Caco-2 (cell line): ENCODE data around the gene PALLD. TPM values are rescaled to one million over a fixed set of nuclear protein-coding genes. Genes with fewer than 3 reads are reported as not detected.

Source experiments
- BruUV-seq: library from RNA; stranded (reverse); fragments of 400-500 nt; replicated peaks from 2 replicates; lab custom pipeline; 2021; lab: Mats Ljungman, UMichigan
- CTCF ChIA-PET: fragments of 300-600 bp; sonication (Branson Sonifier 250); formaldehyde crosslinking; loops from one replicate; lab custom pipeline; 2022; ENCODE audit warnings: antibody characterized with exemption; lab: Charles Lee
- POLR2A ChIA-PET: fragments of 300-600 bp; sonication (Branson Sonifier 250); formaldehyde crosslinking; loops from one replicate; lab custom pipeline; 2022; ENCODE audit warnings: antibody characterized with exemption; lab: Charles Lee
- DNase-seq, 2 experiments: peaks; one replicate each; pipeline versions ENCODE4 v3.0.0 to v3.0.0-alpha.2; 2020 to 2022
- H3K27me3 ChIP-seq: replicated peaks from 2 replicates; pipeline ENCODE4 v1.6.0; 2011; ENCODE audit warnings: low read length; ENCODE audit not compliant: control insufficient read depth, insufficient read depth
- H3K36me3 ChIP-seq: 2 replicates; pipeline ENCODE4 v1.5.1; 2011; ENCODE audit warnings: low read length; ENCODE audit not compliant: control insufficient read depth, insufficient read depth
- H3K4me1 ChIP-seq: fragments of 250-450 bp; sonication (Bioruptor Pico); 2 replicates; pipeline ENCODE4 v1.5.1; 2020; ENCODE audit warnings: mild to moderate bottlenecking
- H3K4me3 ChIP-seq: 2 replicates; pipeline ENCODE4 v1.5.1; 2011; ENCODE audit warnings: low read depth, mild to moderate bottlenecking, control low read depth, low read length
- H3K9me3 ChIP-seq: fragments of 250-450 bp; sonication (Bioruptor Pico); 2 replicates; pipeline ENCODE4 v1.5.1; 2020; ENCODE audit warnings: mild to moderate bottlenecking, moderate library complexity
- H3K27ac Mint-ChIP-seq: one replicate; pipeline ENCODE4 v1.8.0; 2022; ENCODE audit warnings: mixed read lengths; ENCODE audit not compliant: unreplicated experiment
- H3K27me3 Mint-ChIP-seq: one replicate; pipeline ENCODE4 v1.8.0; 2022; ENCODE audit warnings: mixed read lengths; ENCODE audit not compliant: insufficient read depth, unreplicated experiment
- H3K36me3 Mint-ChIP-seq: one replicate; pipeline ENCODE4 v1.8.0; 2022; ENCODE audit warnings: mild to moderate bottlenecking, mixed read lengths; ENCODE audit not compliant: insufficient read depth, unreplicated experiment
- H3K4me1 Mint-ChIP-seq: one replicate; pipeline ENCODE4 v1.8.0; 2022; ENCODE audit warnings: low read depth, mixed read lengths; ENCODE audit not compliant: unreplicated experiment
- H3K4me3 Mint-ChIP-seq: one replicate; pipeline ENCODE4 v1.8.0; 2022; ENCODE audit warnings: mild to moderate bottlenecking, moderate library complexity, mixed read lengths; ENCODE audit not compliant: unreplicated experiment
- H3K9me3 Mint-ChIP-seq: one replicate; pipeline ENCODE4 v1.8.0; 2022; ENCODE audit warnings: mixed read lengths; ENCODE audit not compliant: unreplicated experiment
- CTCF ChIP-seq, 2 experiments: fragments of 200-600 bp in 1 of 2; IDR thresholded peaks; 1 replicate in 1 of 2; 2 replicates in 1 of 2; pipeline versions ENCODE4 v1.5.1 to v1.8.0; 2011 to 2022; ENCODE audit warnings: antibody characterized with exemption in 1 of 2, control low read depth in 1 of 2, inconsistent platforms in 1 of 2, low read depth in 1 of 2, low read length in 1 of 2, mild to moderate bottlenecking in 1 of 2, moderate library complexity in 1 of 2; ENCODE audit not compliant: insufficient read depth in 1 of 2, severe bottlenecking in 1 of 2, unreplicated experiment in 1 of 2
- intact Hi-C: fragments of 100-400 bp; cut with micrococcal nuclease; formaldehyde crosslinking; loops from one replicate; pipeline ENCODE4 v1.10.0; 2022; ENCODE audit not compliant: unreplicated experiment
- total RNA-seq: library from RNA; stranded (reverse); gene quantifications from 2 replicates; pipeline ENCODE4 v1.2.3, GENCODE V29; 2022

The PALLD gene
- total RNA-seq, 1 experiment from 2014 or later = 12.3 TPM

- H3K36me3 ChIP-seq = no peaks in the 10 kb centered on the region
- H3K9me3 ChIP-seq = no peaks in the 10 kb centered on the region
- H3K27ac Mint-ChIP-seq = peak overlapping the region; percentile 42
- peaks cover 15% of the 10 kb centered on the region for H3K4me1 Mint-ChIP-seq
- H3K9me3 Mint-ChIP-seq = no peaks in the 10 kb centered on the region
- CTCF ChIA-PET = no interaction called here
- peak; percentile 18 to 55 for DNase-seq
- H3K4me3 Mint-ChIP-seq = no peak overlapping the region
- no peak overlapping the region for H3K4me3 ChIP-seq
- BruUV-seq = no TSS peak
- intact Hi-C loops = no loop called here
- POLR2A ChIA-PET = no interaction called here
- no peaks in the 10 kb centered on the region for H3K27me3 Mint-ChIP-seq
- H3K27me3 ChIP-seq = no peaks in the 10 kb centered on the region
- no peaks in the 10 kb centered on the region for H3K36me3 Mint-ChIP-seq
- TF ChIP-seq CTCF (IDR thresholded peaks at IDR 0.05; ENCODE audit: insufficient read depth in 1 of 2, low read depth in 1 of 2, low read length in 1 of 2, severe bottlenecking in 1 of 2, unreplicated experiment in 1 of 2) = no peak
- peaks cover 31% of the 10 kb centered on the region for H3K4me1 ChIP-seq
Measured at GRCh38 chr4:168796362-168797106, 299.7 kb downstream of the PALLD start.

DNA sequence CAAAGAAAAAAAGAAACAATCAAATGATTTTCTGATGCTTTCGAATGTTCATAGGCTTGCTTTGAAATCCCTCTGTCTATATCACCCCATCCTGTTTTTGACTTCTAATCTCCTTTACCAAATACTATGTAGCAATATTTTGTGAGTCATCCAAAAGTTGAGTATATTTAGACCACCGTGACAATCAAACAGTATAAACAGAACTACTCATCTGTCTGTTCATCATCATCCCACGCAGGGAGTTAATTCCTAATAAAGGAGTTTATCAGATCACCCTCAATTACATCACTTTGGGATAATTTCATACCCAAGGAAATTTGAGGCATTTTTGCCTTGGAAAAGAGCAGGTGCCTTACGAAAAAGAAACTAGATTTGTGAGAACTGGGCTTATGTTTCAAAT, 300.3 kb downstream of the PALLD start:
- H3K9me3 Mint-ChIP-seq = no peaks in the 10 kb centered on the region
- Histone ChIP-seq H3K4me1 (peaks cover 31% of the 10 kb centered on the region), H3K36me3 (no peaks in the 10 kb centered on the region), H3K27me3 (no peaks in the 10 kb centered on the region), H3K9me3 (no peaks in the 10 kb centered on the region), H3K4me3 (no peak overlapping the region)
- BruUV-seq = no TSS peak
- ChIA-PET POLR2A (no interaction called here), CTCF (no interaction called here)
- H3K4me1 Mint-ChIP-seq = peaks cover 15% of the 10 kb centered on the region
- H3K27ac Mint-ChIP-seq = no peak overlapping the region
- no peak for DNase-seq
- no peaks in the 10 kb centered on the region for H3K27me3 Mint-ChIP-seq
- H3K36me3 Mint-ChIP-seq = no peaks in the 10 kb centered on the region
- intact Hi-C loops = no loop called here
- H3K4me3 Mint-ChIP-seq = no peak overlapping the region
- TF ChIP-seq CTCF (IDR thresholded peaks at IDR 0.05; ENCODE audit: insufficient read depth in 1 of 2, low read depth in 1 of 2, low read length in 1 of 2, severe bottlenecking in 1 of 2, unreplicated experiment in 1 of 2) = no peak

DNA sequence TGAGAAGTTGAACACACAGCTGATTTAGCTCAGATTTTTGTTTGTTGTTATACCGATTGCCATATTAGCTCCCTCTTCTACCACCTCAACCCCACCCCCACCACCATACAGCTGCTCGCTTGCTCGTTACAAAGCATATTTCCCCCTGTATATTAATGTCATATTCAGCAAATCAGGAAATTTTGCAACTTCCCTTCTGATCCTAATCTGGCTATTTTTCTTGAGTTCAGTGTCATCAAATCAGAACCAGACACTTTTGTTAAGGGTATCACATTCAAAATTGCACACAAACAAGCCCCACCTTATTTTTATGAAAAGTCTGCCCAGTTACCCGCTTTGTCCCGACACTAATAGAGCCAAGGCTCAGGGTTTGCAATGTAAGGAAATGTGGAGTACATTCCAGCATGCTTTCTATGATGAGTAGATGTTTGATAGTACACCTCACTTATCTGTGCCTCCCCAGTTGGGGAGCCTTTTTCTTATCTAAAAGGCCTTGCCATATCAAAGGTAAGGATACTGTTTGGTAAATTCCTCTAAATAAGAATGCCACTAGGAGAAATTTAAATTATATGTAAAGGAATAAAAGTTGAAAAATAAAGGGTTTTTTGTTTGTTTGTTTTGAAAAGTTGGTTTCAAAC, 301.0 kb downstream of the PALLD start:
- intact Hi-C loops = no loop called here
- Mint-ChIP-seq H3K9me3 (no peaks in the 10 kb centered on the region), H3K4me3 (no peak overlapping the region), H3K36me3 (no peaks in the 10 kb centered on the region), H3K27ac (no peak overlapping the region), H3K4me1 (peaks cover 15% of the 10 kb centered on the region), H3K27me3 (no peaks in the 10 kb centered on the region)
- H3K4me3 ChIP-seq = no peak overlapping the region
- no peaks in the 10 kb centered on the region for H3K36me3 ChIP-seq
- ChIA-PET CTCF (no interaction called here), POLR2A (no interaction called here)
- BruUV-seq = no TSS peak
- peaks cover 31% of the 10 kb centered on the region for H3K4me1 ChIP-seq
- H3K9me3 ChIP-seq = no peaks in the 10 kb centered on the region
- TF ChIP-seq CTCF (IDR thresholded peaks at IDR 0.05; ENCODE audit: insufficient read depth in 1 of 2, low read depth in 1 of 2, low read length in 1 of 2, severe bottlenecking in 1 of 2, unreplicated experiment in 1 of 2) = no peak
- no peak for DNase-seq
- no peaks in the 10 kb centered on the region for H3K27me3 ChIP-seq
